Sigmoid colon (tissue), 4 donors: Measurements from ENCODE around the gene PDE11A.

Experiments used
- EP300 ChIP-seq, 4 donors: sonication (generic); formaldehyde crosslinking; IDR thresholded peaks; one replicate each; pipeline ENCODE4 v1.6.1; 2017; ENCODE audit warnings: antibody characterized with exemption in 4 of 4
- POLR2A ChIP-seq, 2 donors: fragments of 450-650 bp; IDR thresholded peaks; one replicate each; pipeline ENCODE4 v1.6.1; 2016; ENCODE audit warnings: antibody characterized with exemption in 2 of 2, mild to moderate bottlenecking in 2 of 2, moderate library complexity in 2 of 2
- POLR2AphosphoS5 ChIP-seq, 4 donors: sonication (generic); formaldehyde crosslinking; IDR thresholded peaks; one replicate each; pipeline ENCODE4 v1.6.1; 2017; ENCODE audit warnings: antibody characterized with exemption in 4 of 4
- TF ChIP-seq, protein P1 (sequence below), 4 experiments: fragments of 450-650 bp in 3 of 4; fragments of 200-600 bp in 1 of 4; IDR thresholded peaks; one replicate each; pipeline ENCODE4 v1.5.1; 2016 to 2019; ENCODE audit warnings: antibody characterized with exemption in 4 of 4, mild to moderate bottlenecking in 3 of 4, moderate library complexity in 2 of 4

DNA sequence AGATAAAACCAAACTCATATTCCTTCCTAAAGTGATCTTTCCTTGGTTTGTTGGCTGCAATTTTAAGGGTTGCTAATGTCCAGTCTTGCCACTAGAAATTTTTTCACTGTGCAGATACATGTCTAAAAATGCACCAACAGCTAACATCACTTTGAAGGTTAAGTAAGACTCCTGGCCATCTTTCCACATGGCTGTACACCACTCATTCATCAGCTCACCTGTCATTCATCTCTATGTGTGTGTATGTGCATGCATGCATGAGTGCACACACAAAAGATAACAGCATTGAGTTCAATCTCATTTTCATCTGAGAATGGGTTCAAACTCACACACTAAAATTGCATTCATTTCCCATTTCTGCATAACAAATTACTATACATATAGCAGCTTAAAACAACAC is 203.8 kb downstream of the PDE11A start:
- TF ChIP-seq POLR2A (IDR thresholded peaks at IDR 0.05), result no peak
- TF ChIP-seq, protein P1, sequence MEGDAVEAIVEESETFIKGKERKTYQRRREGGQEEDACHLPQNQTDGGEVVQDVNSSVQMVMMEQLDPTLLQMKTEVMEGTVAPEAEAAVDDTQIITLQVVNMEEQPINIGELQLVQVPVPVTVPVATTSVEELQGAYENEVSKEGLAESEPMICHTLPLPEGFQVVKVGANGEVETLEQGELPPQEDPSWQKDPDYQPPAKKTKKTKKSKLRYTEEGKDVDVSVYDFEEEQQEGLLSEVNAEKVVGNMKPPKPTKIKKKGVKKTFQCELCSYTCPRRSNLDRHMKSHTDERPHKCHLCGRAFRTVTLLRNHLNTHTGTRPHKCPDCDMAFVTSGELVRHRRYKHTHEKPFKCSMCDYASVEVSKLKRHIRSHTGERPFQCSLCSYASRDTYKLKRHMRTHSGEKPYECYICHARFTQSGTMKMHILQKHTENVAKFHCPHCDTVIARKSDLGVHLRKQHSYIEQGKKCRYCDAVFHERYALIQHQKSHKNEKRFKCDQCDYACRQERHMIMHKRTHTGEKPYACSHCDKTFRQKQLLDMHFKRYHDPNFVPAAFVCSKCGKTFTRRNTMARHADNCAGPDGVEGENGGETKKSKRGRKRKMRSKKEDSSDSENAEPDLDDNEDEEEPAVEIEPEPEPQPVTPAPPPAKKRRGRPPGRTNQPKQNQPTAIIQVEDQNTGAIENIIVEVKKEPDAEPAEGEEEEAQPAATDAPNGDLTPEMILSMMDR (IDR thresholded peaks at IDR 0.05), result no peak
- TF ChIP-seq EP300 (IDR thresholded peaks at IDR 0.05), result no peak
- no peak for TF ChIP-seq POLR2AphosphoS5 (IDR thresholded peaks at IDR 0.05)
